Activated naive CD4-positive, alpha-beta T cell treated with Interleukin-2 at 50 U/mL for 16 hours (primary cell): ENCODE measurements around the gene GBX1.

Source experiments
- DNase-seq: peaks from one replicate; pipeline ENCODE4 v3.0.0-alpha.2; 2020

GBX1 gene

DNA sequence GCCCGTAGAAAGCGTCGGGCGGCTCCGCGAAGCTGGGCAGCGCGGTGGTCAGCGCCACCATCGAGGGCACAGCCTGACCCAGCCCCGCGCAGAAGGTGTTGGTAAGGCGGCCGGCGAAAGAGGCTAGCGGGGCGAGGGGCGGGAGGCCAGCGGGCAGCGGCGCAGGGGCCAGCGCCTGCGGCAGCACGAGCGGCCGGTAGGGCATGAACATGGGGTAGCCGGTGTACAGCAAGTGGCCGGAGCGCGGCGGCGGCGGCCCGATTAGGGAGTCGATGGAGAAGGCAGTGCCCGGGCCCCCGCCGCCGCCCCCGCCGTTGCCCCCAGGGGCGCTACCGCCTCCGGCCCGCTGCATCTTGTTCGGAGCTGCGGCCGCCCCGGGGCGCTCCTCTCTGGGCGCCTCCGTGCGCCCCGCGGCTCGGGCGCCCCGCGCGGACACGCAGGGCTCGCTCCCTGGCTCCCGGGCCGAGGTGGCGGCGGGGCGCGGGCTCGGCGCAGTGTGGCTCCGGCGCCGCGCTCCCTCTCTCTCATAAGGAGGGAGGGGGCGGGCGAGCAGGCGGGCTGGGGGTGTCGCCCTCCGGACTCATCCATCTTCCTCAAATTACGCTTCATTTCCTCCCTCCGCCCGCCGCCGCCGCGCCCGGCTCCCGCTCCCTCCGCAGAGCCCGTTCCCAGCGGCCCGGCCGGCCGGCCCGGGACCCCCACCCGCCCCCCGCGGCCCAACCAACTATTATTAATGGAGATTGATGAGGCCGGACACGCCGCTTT, at the start of gene GBX1:
GBX1 (minus strand) TSS at position 498 of the 765 bp plus-strand sequence; CDS start at position 352, 146 bp downstream.
- DNase-seq: peak; percentile 10

DNA sequence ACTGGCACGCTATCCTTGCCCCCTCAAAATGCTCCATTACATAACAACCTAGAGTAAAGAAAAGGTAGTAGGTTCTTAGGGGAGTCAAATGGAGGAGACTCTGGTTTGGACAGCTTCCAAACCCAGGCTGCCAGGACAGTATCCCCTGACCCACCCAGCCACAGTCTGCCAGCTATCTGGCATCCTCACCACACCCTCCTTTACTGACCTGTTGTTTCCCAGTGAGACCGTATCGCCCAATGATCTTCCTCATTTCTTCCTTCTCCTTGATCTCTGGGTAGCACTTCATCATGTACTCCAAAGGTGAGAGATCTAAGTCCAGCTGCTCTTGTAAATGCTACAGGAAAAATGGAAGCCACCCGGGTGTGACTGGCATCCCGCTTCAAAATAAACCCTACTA, 47.9 kb upstream of the GBX1 start:
- DNase-seq: no peak

DNA sequence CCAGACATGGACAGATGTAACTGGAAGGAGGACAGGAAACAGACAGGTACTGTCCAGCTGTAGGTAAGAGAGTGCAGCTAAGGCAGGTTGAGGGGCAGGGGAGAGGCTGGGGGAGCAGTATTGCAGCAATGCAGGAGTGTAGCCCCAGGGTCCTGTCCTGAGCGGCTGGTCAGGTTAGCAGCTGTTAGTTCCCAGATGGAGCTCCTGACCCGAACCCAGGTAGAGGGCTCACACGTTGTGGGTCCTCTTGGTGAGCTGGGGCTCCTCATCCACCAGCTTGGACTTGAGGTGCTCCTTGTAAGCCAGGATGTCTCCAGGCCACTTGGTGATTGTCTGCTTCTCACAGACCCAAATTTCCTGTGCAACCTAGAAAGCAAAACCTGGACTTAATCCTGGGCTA, 46.3 kb upstream of the GBX1 start:
- no peak for DNase-seq

DNA sequence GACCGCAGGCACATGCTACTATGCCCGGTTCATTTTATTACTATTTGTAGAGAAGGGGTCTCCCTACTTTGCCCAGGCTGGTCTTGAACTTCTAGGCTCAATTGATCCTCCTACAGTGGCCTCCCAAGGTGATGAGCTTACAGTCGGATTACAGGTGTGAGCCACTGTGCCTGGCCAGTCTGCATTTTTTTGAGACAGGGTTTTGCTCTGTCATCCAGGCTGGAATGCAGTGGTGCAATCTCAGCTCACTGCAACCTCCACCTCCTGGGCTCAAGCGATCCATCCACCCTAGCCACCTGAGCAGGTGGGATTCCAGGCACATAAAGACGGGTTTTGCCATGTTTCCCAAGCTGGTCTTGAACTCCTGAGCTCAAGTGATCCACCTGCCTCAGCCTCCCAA, 45.1 kb upstream of the GBX1 start:
- DNase-seq: no peak

DNA sequence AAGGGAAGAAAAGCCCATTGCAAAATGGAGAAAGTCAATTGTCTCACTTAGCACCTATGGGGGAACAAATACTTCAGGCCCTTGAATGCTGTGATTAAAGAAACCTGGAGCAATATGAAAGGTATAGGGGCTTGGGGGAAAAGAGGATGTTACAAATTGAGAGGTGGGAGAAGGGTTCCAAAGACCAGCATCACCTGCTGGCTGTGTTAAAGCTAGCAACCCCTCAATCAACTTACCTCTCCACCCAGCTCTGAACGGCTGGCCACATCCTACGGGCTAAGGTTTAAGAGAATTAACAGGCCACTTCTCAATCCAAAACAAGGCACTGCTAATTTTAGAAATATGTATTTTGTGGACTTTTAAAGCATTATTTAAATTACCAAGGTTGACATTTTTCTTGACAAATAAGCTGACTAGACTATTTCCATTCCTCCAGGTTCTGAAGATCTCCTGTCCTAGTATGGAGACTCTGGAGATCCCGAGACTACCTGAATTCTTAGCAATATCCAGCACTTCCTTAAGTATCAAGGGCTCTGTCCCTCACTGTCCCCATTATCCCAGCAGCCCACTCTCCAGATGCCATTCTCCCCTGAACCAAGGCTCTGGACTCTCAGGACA, 43.8 kb upstream of the GBX1 start:
- no peak for DNase-seq

DNA sequence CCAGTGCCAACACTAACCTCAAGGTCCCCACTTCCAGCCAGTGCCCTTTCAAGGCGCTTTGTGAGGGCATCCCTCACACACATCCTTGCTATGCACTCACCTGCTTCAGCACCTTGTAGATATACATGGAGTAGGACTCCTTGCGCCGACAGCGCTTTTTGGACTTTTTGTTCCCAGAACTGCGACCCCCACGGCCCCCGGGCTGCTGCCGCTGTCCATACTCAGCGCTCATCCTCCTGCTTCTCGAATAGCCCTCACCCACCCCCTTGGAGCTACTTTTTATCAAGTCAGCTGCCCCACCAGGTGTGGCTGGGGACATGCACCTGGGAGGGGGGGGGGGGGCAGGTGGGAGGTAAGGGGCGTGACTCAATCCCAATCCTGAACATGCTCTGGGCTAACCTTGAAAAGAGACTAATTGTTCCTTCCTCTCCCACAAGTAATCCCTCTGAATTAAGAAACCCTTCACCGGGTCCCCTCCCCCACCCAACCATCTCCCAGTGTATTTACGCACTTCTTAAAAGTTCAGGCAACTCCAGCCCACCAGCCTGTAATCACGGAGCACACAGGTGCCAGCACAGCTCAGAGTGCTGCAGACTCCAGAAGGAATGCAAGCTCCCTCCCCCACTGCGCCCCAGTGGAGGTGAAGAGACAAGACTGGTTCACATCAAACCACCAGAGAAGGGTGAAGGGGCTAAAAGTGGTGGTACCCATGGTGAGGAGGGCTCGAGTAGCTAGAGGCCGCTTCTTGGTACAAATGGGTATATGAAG, 42.8 kb upstream of the GBX1 start, which contains the start of gene H2BK1:
H2BK1 (minus strand) TSS at position 402 of the 768 bp plus-strand sequence; CDS start at position 232, 170 bp downstream.
- DNase-seq: no peak

DNA sequence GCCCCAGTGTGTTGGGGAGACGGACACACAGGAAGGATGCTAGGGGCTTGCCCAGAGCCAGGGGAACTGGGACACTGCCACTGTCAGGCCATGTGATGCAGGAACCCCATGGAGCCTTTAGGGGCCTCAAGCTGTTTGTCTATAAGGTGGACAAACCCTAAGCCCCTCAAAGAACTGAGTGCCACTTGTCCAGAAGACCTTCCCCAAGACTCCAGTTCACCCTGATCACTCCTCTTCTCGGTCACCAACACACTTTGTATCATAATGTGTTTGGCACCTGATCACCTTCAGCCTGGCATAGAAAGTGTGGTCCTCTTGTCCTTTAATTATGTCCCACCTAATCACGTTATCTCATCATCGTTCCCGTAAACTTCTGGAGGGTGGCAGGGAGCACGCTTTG, 42.1 kb upstream of the GBX1 start:
- DNase-seq: no peak

DNA sequence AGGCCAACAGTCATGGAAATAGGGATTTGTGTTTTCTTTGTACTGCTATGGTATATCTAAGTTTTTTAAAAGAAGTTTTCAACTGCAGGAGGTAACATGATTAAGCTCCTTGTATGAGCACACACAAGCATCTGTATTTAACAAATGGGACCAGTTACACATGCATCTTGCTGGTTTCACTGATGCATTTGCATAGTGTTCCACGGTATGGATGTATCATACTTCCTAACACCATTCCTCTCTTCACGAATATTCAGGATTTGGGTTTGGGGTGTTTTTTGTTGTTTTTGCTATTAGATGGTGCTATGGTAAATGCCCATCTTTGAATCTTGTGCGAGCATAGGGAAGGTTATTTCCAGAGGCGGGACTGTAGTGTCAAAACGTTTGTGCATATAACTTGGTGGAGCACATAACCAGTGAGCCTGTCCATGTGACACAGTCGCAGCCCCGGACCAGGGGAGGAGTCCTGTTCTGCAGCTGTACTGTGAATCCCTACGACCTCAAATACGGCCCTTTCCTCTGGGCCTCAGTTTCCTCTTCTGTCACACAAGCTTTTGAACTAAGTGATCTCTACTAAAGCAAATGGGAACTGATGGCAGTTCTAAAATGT, 40.9 kb upstream of the GBX1 start:
- DNase-seq: no peak

DNA sequence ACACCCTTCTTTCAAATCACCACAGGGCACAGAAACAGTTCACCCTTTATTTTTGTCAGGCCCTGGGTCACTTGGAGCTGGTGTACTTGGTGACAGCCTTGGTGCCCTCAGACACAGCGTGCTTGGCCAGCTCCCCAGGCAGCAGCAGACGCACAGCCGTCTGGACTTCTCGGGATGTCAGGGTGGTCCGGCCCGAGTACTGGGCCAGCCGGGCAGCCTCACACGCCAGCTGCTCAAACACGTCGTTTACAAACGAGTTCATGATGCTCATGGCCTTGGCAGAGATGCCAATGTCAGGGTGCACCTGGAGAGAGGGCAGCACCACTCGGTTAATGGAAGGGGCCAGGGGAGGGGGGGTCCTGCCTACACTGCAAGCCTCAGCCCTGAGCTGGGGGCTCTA, 40.3 kb upstream of the GBX1 start:
- no peak for DNase-seq

DNA sequence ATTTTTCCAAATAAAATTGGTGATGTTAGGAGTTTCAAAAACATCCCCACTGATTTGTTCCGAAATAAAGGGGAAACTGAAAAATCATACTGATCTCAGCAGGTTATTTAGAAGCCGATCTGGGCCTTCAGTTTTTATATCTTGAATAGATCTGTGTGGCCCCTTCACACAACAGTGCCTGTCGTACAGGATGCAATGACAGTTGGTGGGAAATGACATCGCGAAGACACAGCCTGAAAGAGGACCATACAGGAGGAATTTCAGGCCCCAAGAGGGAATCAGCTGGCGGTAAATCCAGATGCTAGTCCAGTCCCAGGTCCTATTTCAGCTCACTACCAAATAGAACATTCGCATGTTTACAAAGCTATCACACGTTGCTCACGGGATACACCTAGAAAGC, 39.8 kb upstream of the GBX1 start:
- no peak for DNase-seq

DNA sequence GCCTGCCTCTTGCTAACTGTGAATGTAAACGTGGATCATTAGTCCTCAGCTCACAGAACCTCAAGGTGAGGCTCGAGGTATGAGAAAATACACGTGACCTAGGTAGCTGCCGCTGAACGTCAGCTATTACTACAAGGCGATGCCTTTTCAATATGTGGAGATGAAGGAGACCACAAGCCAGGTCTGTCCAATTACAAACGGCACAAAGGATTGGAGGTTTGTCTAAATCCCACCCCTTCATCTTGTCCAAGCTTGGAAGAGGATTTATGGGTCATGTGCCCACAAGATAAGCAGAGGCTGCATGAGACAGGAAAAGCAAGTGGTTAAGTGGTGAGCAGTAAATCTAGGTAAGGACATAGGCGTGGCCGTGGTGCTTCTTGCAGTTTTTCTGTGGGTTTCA, 39.4 kb upstream of the GBX1 start:
- peak; percentile 9 for DNase-seq

DNA sequence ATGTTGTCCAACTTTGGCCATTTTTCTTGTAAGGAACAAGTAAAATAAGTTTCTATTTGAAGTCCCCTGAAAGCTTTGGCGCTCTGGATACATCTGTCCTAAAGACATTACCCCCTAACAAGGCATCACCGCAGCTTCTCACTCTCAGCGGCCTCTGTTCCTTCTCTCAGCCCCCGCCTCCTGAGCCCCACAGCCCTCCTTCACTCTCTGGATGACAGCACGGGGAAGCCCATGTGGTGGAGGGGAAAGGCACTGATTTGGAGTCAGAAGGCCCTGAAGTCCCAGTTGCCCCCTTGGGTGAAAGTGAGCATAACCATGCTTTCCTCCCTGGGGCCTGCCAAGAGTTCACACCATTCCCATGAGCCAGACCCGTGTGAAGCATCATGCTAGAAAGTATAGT, 38.2 kb upstream of the GBX1 start:
- DNase-seq: no peak

DNA sequence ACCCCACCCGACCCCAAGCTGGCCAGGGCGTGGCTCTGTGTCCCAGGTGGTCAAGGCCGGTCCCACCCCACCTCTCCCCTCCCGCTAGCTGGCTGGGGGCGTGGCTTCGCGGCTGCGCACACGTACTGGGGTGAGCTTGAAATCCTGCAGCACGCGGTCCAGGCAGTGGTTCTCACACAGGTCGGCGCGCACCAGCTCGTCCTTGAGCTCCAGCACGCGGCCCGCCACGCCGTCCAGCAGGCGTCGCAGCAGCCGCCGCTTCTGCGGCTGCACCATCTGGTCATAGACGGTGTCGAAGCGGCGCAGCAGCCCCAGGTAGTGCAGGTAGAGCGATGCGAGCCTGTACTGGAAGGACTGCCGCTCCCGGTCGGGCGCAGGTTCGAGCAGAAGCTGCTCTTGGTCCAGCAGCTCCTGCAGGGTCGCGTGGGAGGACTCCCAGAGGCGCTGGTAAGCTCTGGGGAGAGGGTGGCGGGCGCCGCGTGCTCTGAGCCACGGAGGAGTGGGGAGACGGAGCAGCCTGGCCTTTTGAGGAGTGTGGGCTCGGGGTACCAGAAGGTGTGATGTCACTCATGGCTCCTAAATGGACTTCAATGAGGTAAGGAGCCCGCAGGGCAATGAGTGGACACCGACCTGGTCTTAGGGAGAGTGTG, 37.0 kb upstream of the GBX1 start:
- DNase-seq: no peak

DNA sequence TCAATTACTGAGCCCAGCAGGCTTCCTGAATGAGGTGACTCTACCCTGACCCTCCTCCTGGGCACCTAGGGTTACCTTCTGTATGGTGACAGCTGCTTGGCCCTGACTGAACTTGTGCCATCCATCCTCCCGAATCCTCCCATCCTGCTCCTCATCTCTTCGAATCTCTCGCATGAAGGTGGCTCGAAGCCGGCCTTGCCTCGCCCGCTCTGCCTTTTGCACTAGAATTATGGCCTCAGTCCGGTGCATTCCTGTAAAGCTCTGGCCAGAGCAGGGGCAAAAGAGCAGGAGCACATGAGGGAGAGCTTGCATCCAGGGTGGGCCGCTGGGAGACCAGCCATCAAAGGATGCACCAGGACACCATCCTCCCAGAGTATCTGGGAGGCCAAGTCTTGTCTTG, 35.3 kb upstream of the GBX1 start:
- no peak for DNase-seq

DNA sequence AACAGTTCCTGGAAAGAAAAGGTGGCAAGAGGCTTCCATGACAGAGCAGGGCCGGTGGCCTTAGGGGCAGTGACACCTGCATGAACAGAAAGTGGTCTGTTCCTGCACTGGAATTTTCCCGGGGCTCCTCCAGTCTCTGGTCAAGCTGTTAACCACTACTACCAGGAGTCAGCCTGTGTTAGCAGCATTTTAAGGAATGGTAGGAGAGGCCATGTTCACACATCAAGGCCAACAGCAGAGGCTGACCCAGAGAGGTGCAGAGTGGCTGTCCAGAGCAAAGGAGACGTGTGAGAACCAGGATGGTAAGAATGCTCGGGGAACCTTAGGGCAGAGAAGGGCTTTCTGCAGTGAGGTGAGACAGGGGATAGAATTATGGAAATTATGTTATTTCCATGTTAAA, 34.3 kb upstream of the GBX1 start:
- no peak for DNase-seq

DNA sequence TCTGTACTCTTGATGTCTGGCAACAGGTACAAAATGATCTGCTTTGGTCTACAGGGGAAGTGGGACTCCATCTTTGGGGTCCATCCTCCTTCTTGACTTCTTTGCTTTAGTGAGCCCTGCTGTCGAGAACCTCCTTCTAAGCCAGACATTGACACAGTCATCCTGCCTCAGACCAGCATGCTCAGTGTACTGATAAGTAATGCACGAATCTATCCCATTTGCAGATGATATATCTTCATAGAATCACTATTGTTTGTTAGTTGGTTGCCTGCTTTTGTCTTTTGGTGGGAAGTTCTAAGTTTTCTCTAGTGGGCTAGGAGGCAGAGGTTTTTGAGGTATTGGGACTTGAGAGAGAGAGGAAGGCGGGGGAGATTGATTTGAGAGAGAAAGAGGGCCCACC, 33.9 kb upstream of the GBX1 start:
- DNase-seq: no peak

DNA sequence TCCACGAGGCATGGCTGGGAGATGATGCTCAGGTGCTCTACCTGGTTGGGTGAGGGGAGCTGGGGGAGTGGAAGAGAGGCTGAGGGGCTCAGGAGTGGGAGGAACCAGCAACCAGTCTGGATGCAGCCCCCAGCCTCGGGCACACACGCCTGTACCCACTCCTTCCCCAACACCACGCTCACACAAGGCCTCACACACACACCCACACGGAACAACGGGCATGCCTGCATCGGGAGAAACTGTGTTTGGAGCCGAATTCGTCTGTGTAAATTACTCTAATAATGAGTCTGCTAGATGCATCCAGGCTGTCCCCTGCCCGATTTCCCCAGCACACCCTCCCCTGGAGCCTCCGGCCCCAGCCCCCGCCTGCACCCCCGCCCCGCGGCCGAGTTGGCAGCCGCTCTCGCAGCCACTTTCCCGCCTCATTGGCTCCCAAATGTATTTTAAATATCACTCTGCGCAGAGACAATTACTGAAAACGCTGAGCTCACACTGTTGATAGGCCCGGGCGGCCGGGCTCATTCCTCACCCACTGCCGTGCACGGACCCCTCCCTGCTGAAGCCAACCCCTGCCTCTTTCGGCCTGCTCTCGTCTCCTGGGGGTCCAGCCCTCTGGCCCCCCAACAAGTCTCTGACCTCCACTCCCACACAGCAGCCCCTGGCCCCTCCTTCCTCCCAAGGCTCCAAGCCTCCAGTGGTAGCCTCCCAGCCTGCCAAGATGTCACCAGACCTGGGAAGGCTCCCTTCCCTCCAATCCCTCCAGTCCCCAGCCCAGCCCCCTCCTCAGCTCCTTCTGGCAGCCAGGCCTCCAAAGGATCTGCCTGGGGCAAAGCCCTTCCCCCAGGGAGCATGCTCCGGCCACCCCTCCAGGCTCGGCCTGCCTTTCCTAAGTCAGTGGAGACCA, 31.7 kb upstream of the GBX1 start:
- no peak for DNase-seq

DNA sequence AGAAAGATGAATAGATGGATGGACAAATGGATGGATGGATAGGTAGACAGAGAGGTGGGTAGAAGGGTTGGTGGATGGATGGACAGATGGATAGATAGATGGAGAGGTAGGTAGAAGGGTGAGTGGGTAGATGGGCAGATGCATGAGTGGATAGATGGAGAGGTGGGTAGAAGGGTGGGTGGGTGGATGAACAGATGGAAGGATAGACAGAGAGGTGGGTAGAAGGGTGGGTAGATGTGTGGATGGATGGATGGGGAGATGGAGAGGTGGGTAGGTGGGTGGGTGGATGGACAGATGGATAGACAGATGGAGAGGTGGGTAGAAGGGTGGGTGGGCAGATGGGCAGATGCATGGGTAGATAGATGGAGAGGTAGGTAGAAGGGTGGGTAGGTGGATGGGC, 30.4 kb upstream of the GBX1 start:
- no peak for DNase-seq

DNA sequence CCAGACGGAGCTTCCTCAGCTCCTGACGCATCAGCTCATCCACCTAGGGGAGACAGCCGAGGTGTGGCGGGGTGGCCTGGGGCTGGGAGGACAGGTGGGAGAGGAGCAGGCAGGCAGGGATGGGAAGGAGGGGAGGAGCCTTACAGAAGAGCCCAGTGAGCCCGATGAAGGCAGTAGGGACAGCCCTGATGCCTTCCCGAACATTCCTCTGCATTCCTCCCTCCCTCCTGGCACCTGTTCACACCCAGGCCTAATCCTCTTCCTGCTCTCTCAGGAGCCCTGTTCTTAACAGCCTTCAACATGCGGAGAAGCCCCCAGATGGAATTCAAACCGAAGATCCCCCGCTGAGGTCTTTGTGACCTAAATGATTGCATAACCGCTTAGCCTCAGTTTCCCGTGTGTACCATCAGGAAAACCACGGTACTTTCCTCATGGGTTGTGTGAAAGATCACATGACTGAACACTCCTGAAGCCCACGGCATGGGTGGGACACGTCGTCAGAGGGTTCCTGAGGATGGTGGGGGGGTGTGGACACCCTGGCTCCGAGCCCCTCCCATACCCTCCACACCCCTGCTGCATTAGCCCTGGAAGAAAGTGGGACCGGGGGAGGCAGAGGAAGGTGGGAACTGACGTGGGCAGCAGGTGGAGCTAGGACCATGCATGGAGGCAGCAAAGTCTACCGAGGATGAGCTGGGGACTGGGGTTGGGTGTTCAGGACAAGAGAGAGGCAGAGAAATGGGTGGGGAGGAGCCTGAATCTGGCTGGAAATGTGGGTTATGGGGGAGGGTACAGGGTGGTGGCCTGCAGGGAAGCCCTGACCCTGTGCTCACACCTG, 28.3 kb upstream of the GBX1 start:
- no peak for DNase-seq

DNA sequence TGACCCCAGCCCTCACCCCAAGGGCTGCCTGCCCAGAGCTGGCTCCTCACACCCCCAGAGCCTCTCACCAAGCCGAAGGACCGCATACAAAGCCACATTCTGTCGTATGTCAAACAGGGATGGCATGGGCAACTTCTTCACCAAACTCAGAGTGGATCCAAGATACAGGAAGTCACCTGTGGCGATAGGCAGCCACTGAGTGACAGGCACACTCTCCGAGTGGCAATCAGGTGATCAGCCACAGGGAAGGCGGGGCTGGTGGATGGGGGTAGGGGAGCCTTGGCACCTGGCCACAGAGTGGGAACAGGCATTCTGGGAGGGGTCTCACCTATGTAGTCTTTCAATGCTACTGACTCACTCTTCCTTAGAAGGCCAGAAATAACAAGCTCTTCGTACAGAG, 26.7 kb upstream of the GBX1 start:
- DNase-seq: no peak
